ENCODE results near the gene EMSY. TPM values are rescaled to one million over a fixed set of nuclear protein-coding genes. Genes with fewer than 3 reads are reported as not detected.
A peak's percentile ranks its signal among the peaks of the same experiment; 100 is the strongest.
"Not testable (repeated sequence)": the region's sequence is repeated elsewhere in the genome, so short reads cannot be mapped to it uniquely, and the experiment has no call there.

Gene EMSY, protein sequence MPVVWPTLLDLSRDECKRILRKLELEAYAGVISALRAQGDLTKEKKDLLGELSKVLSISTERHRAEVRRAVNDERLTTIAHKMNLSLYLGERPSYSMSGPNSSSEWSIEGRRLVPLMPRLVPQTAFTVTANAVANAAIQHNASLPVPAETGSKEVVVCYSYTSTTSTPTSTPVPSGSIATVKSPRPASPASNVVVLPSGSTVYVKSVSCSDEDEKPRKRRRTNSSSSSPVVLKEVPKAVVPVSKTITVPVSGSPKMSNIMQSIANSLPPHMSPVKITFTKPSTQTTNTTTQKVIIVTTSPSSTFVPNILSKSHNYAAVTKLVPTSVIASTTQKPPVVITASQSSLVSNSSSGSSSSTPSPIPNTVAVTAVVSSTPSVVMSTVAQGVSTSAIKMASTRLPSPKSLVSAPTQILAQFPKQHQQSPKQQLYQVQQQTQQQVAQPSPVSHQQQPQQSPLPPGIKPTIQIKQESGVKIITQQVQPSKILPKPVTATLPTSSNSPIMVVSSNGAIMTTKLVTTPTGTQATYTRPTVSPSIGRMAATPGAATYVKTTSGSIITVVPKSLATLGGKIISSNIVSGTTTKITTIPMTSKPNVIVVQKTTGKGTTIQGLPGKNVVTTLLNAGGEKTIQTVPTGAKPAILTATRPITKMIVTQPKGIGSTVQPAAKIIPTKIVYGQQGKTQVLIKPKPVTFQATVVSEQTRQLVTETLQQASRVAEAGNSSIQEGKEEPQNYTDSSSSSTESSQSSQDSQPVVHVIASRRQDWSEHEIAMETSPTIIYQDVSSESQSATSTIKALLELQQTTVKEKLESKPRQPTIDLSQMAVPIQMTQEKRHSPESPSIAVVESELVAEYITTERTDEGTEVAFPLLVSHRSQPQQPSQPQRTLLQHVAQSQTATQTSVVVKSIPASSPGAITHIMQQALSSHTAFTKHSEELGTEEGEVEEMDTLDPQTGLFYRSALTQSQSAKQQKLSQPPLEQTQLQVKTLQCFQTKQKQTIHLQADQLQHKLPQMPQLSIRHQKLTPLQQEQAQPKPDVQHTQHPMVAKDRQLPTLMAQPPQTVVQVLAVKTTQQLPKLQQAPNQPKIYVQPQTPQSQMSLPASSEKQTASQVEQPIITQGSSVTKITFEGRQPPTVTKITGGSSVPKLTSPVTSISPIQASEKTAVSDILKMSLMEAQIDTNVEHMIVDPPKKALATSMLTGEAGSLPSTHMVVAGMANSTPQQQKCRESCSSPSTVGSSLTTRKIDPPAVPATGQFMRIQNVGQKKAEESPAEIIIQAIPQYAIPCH (N-terminal part only)
- total RNA-seq (10 to 100 TPM; 33.4 to 39.0 (median 38.0) TPM), total RNA-seq (21.3 to 70.3 (median 37.7) reads per million in 29 experiments)
- total RNA-seq (2013), result 33.5 TPM

DNA sequence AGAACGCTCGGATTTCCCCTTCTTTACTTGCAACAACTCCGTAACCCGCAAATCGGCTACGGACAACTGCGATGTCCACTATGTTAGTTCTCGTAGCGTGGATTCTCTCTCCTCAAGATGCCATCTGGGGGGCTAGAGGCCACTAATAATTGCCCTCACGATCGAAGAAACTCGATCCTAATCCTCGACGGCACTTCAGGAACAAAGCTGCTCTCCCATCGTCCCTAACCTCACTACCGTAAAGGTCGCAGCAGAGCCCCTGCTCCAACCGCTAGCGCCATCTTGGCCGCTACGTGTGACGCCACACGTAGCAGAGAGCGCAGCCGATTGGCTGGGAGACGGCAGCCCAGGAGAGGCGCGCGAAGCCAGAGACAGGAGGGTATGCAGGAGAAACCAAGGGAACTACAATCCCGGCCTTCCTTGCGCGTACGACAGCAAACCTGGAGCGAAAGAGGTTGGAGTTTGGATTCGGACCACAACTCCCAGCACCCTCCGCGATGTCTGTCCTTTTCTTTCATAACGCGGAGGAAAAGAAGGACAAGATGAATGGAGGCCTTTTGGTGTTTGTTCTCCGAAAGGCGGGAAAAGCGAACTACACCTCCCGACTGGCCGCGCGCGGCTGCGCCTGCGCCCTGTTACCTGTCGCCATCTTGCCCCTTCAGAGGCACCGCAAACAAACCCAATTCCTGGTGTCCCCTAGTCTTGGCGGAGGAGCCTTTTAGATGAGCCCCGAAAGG, at the start of gene EMSY:
Gene EMSY (plus strand): TSS at position 635 of the 737 bp plus-strand sequence. CDS start 1,921 bp downstream, outside the sequence.
- POLR2A ChIA-PET, result interaction anchor here in 1 of 2 donors (0.7 kb wide), 1 partner anchor 1192 kb away, joined by 3 read pairs; no protein-coding TSS in a partner anchor
- Mint-ChIP-seq H3K27ac (peak within 1 kb of the TSS; percentile 93 to 96), H3K9me3 (no peaks in the 10 kb centered on the region)

GRCh38 chr11:76395296-76395695, 49.5 kb upstream of the EMSY start:
- H3K4me3 ChIP-seq (ENCODE audit: control insufficient read depth in 1 of 2, extremely low read depth in 1 of 2, low read length in 1 of 2), result no peak overlapping the region
- no peaks in the 10 kb centered on the region for H3K36me3 Mint-ChIP-seq
- H3K4me3 Mint-ChIP-seq, result no peak overlapping the region
- no peak overlapping the region for H3K27ac Mint-ChIP-seq
- no peak for DNase-seq
- ATAC-seq (replicated peaks in 1 of 4), result no peak
- no peaks in the 10 kb centered on the region for H3K27me3 ChIP-seq (replicated peaks in 1 of 2; ENCODE audit: control insufficient read depth in 2 of 2, extremely low read depth in 1 of 2, insufficient read depth in 2 of 2, low read length in 1 of 2)
- no peaks in the 10 kb centered on the region for H3K36me3 ChIP-seq (ENCODE audit: control insufficient read depth in 2 of 2, extremely low read depth in 1 of 2, insufficient read depth in 1 of 2, low read length in 1 of 2)
- no peaks in the 10 kb centered on the region for H3K4me1 Mint-ChIP-seq
- CTCF ChIA-PET, result no interaction called here
- H3K4me1 ChIP-seq (ENCODE audit: control insufficient read depth in 1 of 2, extremely low read depth in 1 of 2, insufficient read depth in 2 of 2, low read length in 2 of 2), result no peaks in the 10 kb centered on the region
- WGBS (ENCODE audit: insufficient coverage), result no CpG with 5 or more reads among the region's 1 CpG
- POLR2A ChIA-PET, result interaction anchor here in 1 of 2 donors (0.6 kb wide), 1 partner anchor 243 kb away, joined by 3 read pairs; no protein-coding TSS in a partner anchor
- H3K27ac ChIP-seq (ENCODE audit: low read length), result no peak overlapping the region
- no peaks in the 10 kb centered on the region for H3K9me3 Mint-ChIP-seq
- H3K9me3 ChIP-seq, result no peaks in the 10 kb centered on the region
- H3K27me3 Mint-ChIP-seq, result no peaks in the 10 kb centered on the region

More for the DNA sequence above, at the start of gene EMSY:
- peaks cover 14% of the 10 kb centered on the region for H3K36me3 Mint-ChIP-seq
- H3K27ac ChIP-seq (ENCODE audit: low read length), result peak within 1 kb of the TSS; percentile 77
- H3K4me3 ChIP-seq (ENCODE audit: control insufficient read depth in 1 of 2, extremely low read depth in 1 of 2, low read length in 1 of 2), result peak within 1 kb of the TSS; percentile 94 to 95
- no peaks in the 10 kb centered on the region for H3K27me3 ChIP-seq (replicated peaks in 1 of 2; ENCODE audit: control insufficient read depth in 2 of 2, extremely low read depth in 1 of 2, insufficient read depth in 2 of 2, low read length in 1 of 2)
- WGBS (ENCODE audit: insufficient coverage), result under 1% methylated on average over 48 of the region's 53 CpGs
- ATAC-seq (replicated peaks in 1 of 4) (peak; percentile 93 to 95 (median 94)), DNase-seq (peak; percentile 78 to 95 (median 89))
- peak within 1 kb of the TSS; percentile 94 to 97 (median 96) for H3K4me3 Mint-ChIP-seq
- H3K9me3 ChIP-seq, result no peaks in the 10 kb centered on the region
- H3K27me3 Mint-ChIP-seq, result no peaks in the 10 kb centered on the region
- peaks cover 34 to 48% (median 44%) of the 10 kb centered on the region in 3 donors for H3K4me1 Mint-ChIP-seq
- CTCF ChIA-PET, result interaction anchor here in 1 of 2 donors (0.6 kb wide), 1 partner anchor 14 kb away, joined by 3 read pairs; no protein-coding TSS in a partner anchor
- peaks cover 4 to 14% of the 10 kb centered on the region in 2 donors for H3K36me3 ChIP-seq (ENCODE audit: control insufficient read depth in 2 of 2, extremely low read depth in 1 of 2, insufficient read depth in 1 of 2, low read length in 1 of 2)
- peaks cover 11 to 12% of the 10 kb centered on the region in 2 experiments for H3K4me1 ChIP-seq (ENCODE audit: control insufficient read depth in 1 of 2, extremely low read depth in 1 of 2, insufficient read depth in 2 of 2, low read length in 2 of 2)

- no peak overlapping the region for H3K27ac ChIP-seq (ENCODE audit: low read length)
- ATAC-seq (replicated peaks in 1 of 4), result no peak
- no peak overlapping the region for H3K4me3 ChIP-seq (ENCODE audit: control insufficient read depth in 1 of 2, extremely low read depth in 1 of 2, low read length in 1 of 2)
- Mint-ChIP-seq H3K4me3 (no peak overlapping the region), H3K9me3 (no peaks in the 10 kb centered on the region), H3K27me3 (no peaks in the 10 kb centered on the region), H3K27ac (no peak overlapping the region), H3K4me1 (no peaks in the 10 kb centered on the region), H3K36me3 (no peaks in the 10 kb centered on the region)
- no peak for DNase-seq
- ChIA-PET CTCF (no interaction called here), POLR2A (no interaction called here)
- no peaks in the 10 kb centered on the region for H3K9me3 ChIP-seq
- H3K36me3 ChIP-seq (ENCODE audit: control insufficient read depth in 2 of 2, extremely low read depth in 1 of 2, insufficient read depth in 1 of 2, low read length in 1 of 2), result no peaks in the 10 kb centered on the region
- no peaks in the 10 kb centered on the region for H3K27me3 ChIP-seq (replicated peaks in 1 of 2; ENCODE audit: control insufficient read depth in 2 of 2, extremely low read depth in 1 of 2, insufficient read depth in 2 of 2, low read length in 1 of 2)
- H3K4me1 ChIP-seq (ENCODE audit: control insufficient read depth in 1 of 2, extremely low read depth in 1 of 2, insufficient read depth in 2 of 2, low read length in 2 of 2), result no peaks in the 10 kb centered on the region
- no CpG with 5 or more reads among the region's 3 CpGs for WGBS (ENCODE audit: insufficient coverage)
Measured at GRCh38 chr11:76397383-76397782, 47.4 kb upstream of the EMSY start.

- no peaks in the 10 kb centered on the region for H3K36me3 Mint-ChIP-seq
- no peaks in the 10 kb centered on the region for H3K4me1 ChIP-seq (ENCODE audit: control insufficient read depth in 1 of 2, extremely low read depth in 1 of 2, insufficient read depth in 2 of 2, low read length in 2 of 2)
- peaks cover 0 to 7% of the 10 kb centered on the region in 2 experiments for H3K27me3 ChIP-seq (replicated peaks in 1 of 2; ENCODE audit: control insufficient read depth in 2 of 2, extremely low read depth in 1 of 2, insufficient read depth in 2 of 2, low read length in 1 of 2)
- H3K36me3 ChIP-seq (ENCODE audit: control insufficient read depth in 2 of 2, extremely low read depth in 1 of 2, insufficient read depth in 1 of 2, low read length in 1 of 2), result no peaks in the 10 kb centered on the region
- H3K27ac Mint-ChIP-seq, result no peak overlapping the region
- CTCF ChIA-PET, result no interaction called here
- no peak overlapping the region for H3K4me3 ChIP-seq (ENCODE audit: control insufficient read depth in 1 of 2, extremely low read depth in 1 of 2, low read length in 1 of 2)
- H3K9me3 Mint-ChIP-seq, result no peaks in the 10 kb centered on the region
- no peaks in the 10 kb centered on the region for H3K4me1 Mint-ChIP-seq
- no CpG with 5 or more reads among the region's 1 CpG for WGBS (ENCODE audit: insufficient coverage)
- no peak overlapping the region for H3K27ac ChIP-seq (ENCODE audit: low read length)
- H3K9me3 ChIP-seq, result no peaks in the 10 kb centered on the region
- DNase-seq, result no peak
- no peak overlapping the region for H3K4me3 Mint-ChIP-seq
- no peaks in the 10 kb centered on the region for H3K27me3 Mint-ChIP-seq
- ATAC-seq (replicated peaks in 1 of 4), result no peak
- POLR2A ChIA-PET, result no interaction called here
Measured at GRCh38 chr11:76400967-76401366, 43.9 kb upstream of the EMSY start.

DNA sequence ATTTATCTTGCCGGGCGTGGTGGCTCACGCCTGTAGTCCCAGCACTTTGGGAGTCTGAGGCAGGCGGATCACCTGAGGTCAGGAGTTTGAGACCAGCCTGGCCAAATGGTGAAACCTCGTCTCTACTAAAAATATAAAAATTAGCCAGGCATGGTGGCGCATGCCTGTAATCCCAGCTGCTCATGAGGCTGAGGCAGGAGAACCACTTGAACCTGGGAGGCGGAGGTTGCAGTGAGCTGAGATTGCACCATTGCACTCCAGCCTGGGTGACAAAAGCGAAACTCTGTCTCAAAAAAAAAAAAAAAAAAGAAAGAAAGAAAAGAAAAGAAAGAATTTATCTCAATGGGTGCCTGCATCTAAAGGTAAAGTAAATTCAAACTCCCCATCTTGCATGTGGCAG, 43.3 kb upstream of the EMSY start:
- H3K27ac Mint-ChIP-seq; H3K9me3 Mint-ChIP-seq; H3K27me3 ChIP-seq (replicated peaks in 1 of 2; ENCODE audit: control insufficient read depth in 2 of 2, extremely low read depth in 1 of 2, insufficient read depth in 2 of 2, low read length in 1 of 2); H3K27me3 Mint-ChIP-seq; DNase-seq; H3K4me1 Mint-ChIP-seq; H3K27ac ChIP-seq (ENCODE audit: low read length); H3K4me1 ChIP-seq (ENCODE audit: control insufficient read depth in 1 of 2, extremely low read depth in 1 of 2, insufficient read depth in 2 of 2, low read length in 2 of 2); POLR2A ChIA-PET; H3K9me3 ChIP-seq; ATAC-seq (replicated peaks in 1 of 4); H3K36me3 Mint-ChIP-seq; CTCF ChIA-PET; H3K36me3 ChIP-seq (ENCODE audit: control insufficient read depth in 2 of 2, extremely low read depth in 1 of 2, insufficient read depth in 1 of 2, low read length in 1 of 2); H3K4me3 Mint-ChIP-seq; H3K4me3 ChIP-seq (ENCODE audit: control insufficient read depth in 1 of 2, extremely low read depth in 1 of 2, low read length in 1 of 2): not testable (repeated sequence)
- 85% methylated on average over 3 of the region's 8 CpGs for WGBS (ENCODE audit: insufficient coverage)
